HEK293 (cell line): Measurements from ENCODE around the gene TYSND1.

Experiments
- CTCF ChIA-PET: fragments of 350-600 bp; formaldehyde crosslinking; extraction: SDS; loops from one replicate; lab custom pipeline; 2021; ENCODE audit warnings: antibody characterized with exemption; lab: Yijun Ruan, JAX
- POLR2A ChIA-PET: fragments of 300-600 bp; formaldehyde crosslinking; extraction: SDS; loops from one replicate; lab custom pipeline; 2020; ENCODE audit warnings: antibody characterized with exemption, inconsistent platforms; lab: Yijun Ruan, JAX
- H3K27ac ChIP-seq: fragments of 200-500 bp; sonication (Bioruptor generic); 2 replicates; pipeline ENCODE4 v1.5.1; 2014; ENCODE audit warnings: low read depth, low read length, control low read depth, inconsistent platforms; ENCODE audit errors: extremely low read depth
- H3K36me3 ChIP-seq, 2 experiments: fragments of 200-500 bp in 1 of 2; sonication (Bioruptor generic) in 1 of 2; 1 replicate in 1 of 2; 2 replicates in 1 of 2; pipeline ENCODE4 v1.5.1; 2014 to 2017; ENCODE audit warnings: inconsistent platforms in 2 of 2, low read length in 2 of 2; ENCODE audit not compliant: control insufficient read depth in 2 of 2, insufficient read depth in 1 of 2
- H3K4me1 ChIP-seq: fragments of 200-500 bp; sonication (Bioruptor generic); 2 replicates; pipeline ENCODE4 v1.5.1; 2014; ENCODE audit warnings: mild to moderate bottlenecking, low read length, inconsistent platforms; ENCODE audit not compliant: control insufficient read depth, insufficient read depth
- H3K4me3 ChIP-seq: 2 replicates; pipeline ENCODE4 v1.5.1; 2011; ENCODE audit warnings: low read depth, mild to moderate bottlenecking, control low read depth, low read length, moderate library complexity
- H3K9me3 ChIP-seq: fragments of 200-500 bp; sonication (Bioruptor generic); 2 replicates; pipeline ENCODE4 v1.5.1; 2014; ENCODE audit warnings: low read depth, low read length, inconsistent platforms; ENCODE audit not compliant: control insufficient read depth, insufficient read depth
- CTCF ChIP-seq: fragments of 450-650 bp; formaldehyde crosslinking; IDR thresholded peaks from 2 replicates; pipeline ENCODE4 v1.5.1; 2016; ENCODE audit warnings: missing biosample characterization, missing genetic modification characterization
- EGR2 ChIP-seq: fragments of 450-650 bp; formaldehyde crosslinking; IDR thresholded peaks from 2 replicates; pipeline ENCODE4 v1.5.1; 2016; ENCODE audit warnings: low read depth, missing biosample characterization, missing genetic modification characterization
- GLIS1 ChIP-seq: fragments of 450-650 bp; formaldehyde crosslinking; IDR thresholded peaks from 2 replicates; pipeline ENCODE4 v1.5.1; 2016; ENCODE audit warnings: missing biosample characterization, missing genetic modification characterization
- YY1 ChIP-seq: fragments of 450-650 bp; formaldehyde crosslinking; IDR thresholded peaks from 2 replicates; pipeline ENCODE4 v1.5.1; 2018; ENCODE audit warnings: missing biosample characterization, missing genetic modification characterization
- ZBTB20 ChIP-seq: fragments of 450-650 bp; formaldehyde crosslinking; IDR thresholded peaks from 2 replicates; pipeline ENCODE4 v1.5.1; 2016; ENCODE audit warnings: missing biosample characterization, missing genetic modification characterization
- ZEB2 ChIP-seq: fragments of 450-650 bp; formaldehyde crosslinking; IDR thresholded peaks from 2 replicates; pipeline ENCODE4 v1.5.1; 2016; ENCODE audit warnings: missing biosample characterization, missing genetic modification characterization
- ZNF132 ChIP-seq: fragments of 450-650 bp; formaldehyde crosslinking; IDR thresholded peaks from 2 replicates; pipeline ENCODE4 v1.5.1; 2017; ENCODE audit warnings: missing biosample characterization, missing genetic modification characterization, borderline replicate concordance
- ZNF133 ChIP-seq: fragments of 450-650 bp; formaldehyde crosslinking; IDR thresholded peaks from 2 replicates; pipeline ENCODE4 v1.5.1; 2016; ENCODE audit warnings: missing biosample characterization, missing genetic modification characterization
- ZNF146 ChIP-seq: fragments of 450-650 bp; formaldehyde crosslinking; IDR thresholded peaks from 2 replicates; pipeline ENCODE4 v1.5.1; 2016; ENCODE audit warnings: missing biosample characterization, missing genetic modification characterization
- ZNF148 ChIP-seq: fragments of 450-650 bp; formaldehyde crosslinking; IDR thresholded peaks from 2 replicates; pipeline ENCODE4 v1.5.0; 2017; ENCODE audit warnings: missing biosample characterization, missing genetic modification characterization, borderline replicate concordance
- ZNF169 ChIP-seq: fragments of 450-650 bp; formaldehyde crosslinking; IDR thresholded peaks from 2 replicates; pipeline ENCODE4 v1.5.1; 2016; ENCODE audit warnings: missing biosample characterization, missing genetic modification characterization
- ZNF292 ChIP-seq: fragments of 450-650 bp; formaldehyde crosslinking; IDR thresholded peaks from 2 replicates; pipeline ENCODE4 v1.5.1; 2016; ENCODE audit warnings: low read depth, missing biosample characterization, missing genetic modification characterization, borderline replicate concordance
- ZNF324 ChIP-seq: fragments of 450-650 bp; formaldehyde crosslinking; IDR thresholded peaks from 2 replicates; pipeline ENCODE4 v1.5.1; 2016; ENCODE audit warnings: missing biosample characterization, missing genetic modification characterization
- ZNF37A ChIP-seq: fragments of 450-650 bp; IDR thresholded peaks from 2 replicates; pipeline ENCODE4 v1.5.1; 2018; ENCODE audit warnings: missing biosample characterization, missing genetic modification characterization
- ZNF544 ChIP-seq: fragments of 450-650 bp; formaldehyde crosslinking; IDR thresholded peaks from 2 replicates; pipeline ENCODE4 v1.5.0; 2017; ENCODE audit warnings: missing biosample characterization, missing genetic modification characterization
- ZNF548 ChIP-seq: fragments of 450-650 bp; formaldehyde crosslinking; IDR thresholded peaks from 2 replicates; pipeline ENCODE4 v1.5.1; 2016; ENCODE audit warnings: missing biosample characterization, missing genetic modification characterization
- ZNF624 ChIP-seq: fragments of 450-650 bp; formaldehyde crosslinking; IDR thresholded peaks from 2 replicates; pipeline ENCODE4 v1.5.1; 2017; ENCODE audit warnings: missing biosample characterization, missing genetic modification characterization
- ZNF645 ChIP-seq: fragments of 450-650 bp; formaldehyde crosslinking; IDR thresholded peaks from 2 replicates; pipeline ENCODE4; 2016; ENCODE audit warnings: missing biosample characterization, missing genetic modification characterization
- ZNF664 ChIP-seq: fragments of 450-650 bp; formaldehyde crosslinking; IDR thresholded peaks from 2 replicates; pipeline ENCODE4 v1.5.1; 2016; ENCODE audit warnings: missing biosample characterization, missing genetic modification characterization
- ZNF707 ChIP-seq: fragments of 450-650 bp; formaldehyde crosslinking; IDR thresholded peaks from 2 replicates; pipeline ENCODE4 v1.5.1; 2016; ENCODE audit warnings: missing biosample characterization, missing genetic modification characterization
- ZSCAN5A ChIP-seq: fragments of 450-650 bp; formaldehyde crosslinking; IDR thresholded peaks from 2 replicates; pipeline ENCODE4 v1.5.1; 2016; ENCODE audit warnings: missing biosample characterization, missing genetic modification characterization

TYSND1 gene

GRCh38 chr10:70109064-70109729, 37.3 kb downstream of the TYSND1 start:
- CTCF ChIA-PET: interaction anchor here (1.1 to 1.5 kb wide), 3 partner anchors 9 to 151 kb away, joined by 3 to 5 read pairs (median 4); no protein-coding TSS in a partner anchor
- peaks cover 6 to 42% of the 10 kb centered on the region in 2 experiments; a peak in 2 of 3 replicates for H3K36me3 ChIP-seq
- no peak overlapping the region for H3K27ac ChIP-seq

GRCh38 chr10:70106958-70107791, 39.3 kb downstream of the TYSND1 start:
- Histone ChIP-seq H3K36me3 (peaks cover 3 to 36% of the 10 kb centered on the region in 2 experiments; a peak in 2 of 3 replicates), H3K4me1 (no peaks in the 10 kb centered on the region), H3K9me3 (no peaks in the 10 kb centered on the region), H3K27ac (no peak overlapping the region), H3K4me3 (no peak overlapping the region)
- ChIA-PET CTCF (interaction anchor here (0.5 to 6.5 kb wide), 7 partner anchors 9 to 608 kb away, joined by 3 to 47 read pairs (median 3); partner anchors contain the start of gene TYSND1), POLR2A (interaction anchor here (0.6 to 1.5 kb wide), 2 partner anchors 9 to 39 kb away, joined by 3 to 6 read pairs; partner anchors contain the start of gene TYSND1)
- TF ChIP-seq GLIS1 (tag by site-specific recombination) (peak; percentile 45), CTCF (peak; percentile 21; the same call in 1 of the 2 replicates), ZBTB20 (tag by site-specific recombination) (peak; percentile 87), ZNF37A (no peak)

More at GRCh38 chr10:70109064-70109729, 37.3 kb downstream of the TYSND1 start:
- no peak overlapping the region for H3K4me3 ChIP-seq
- no peaks in the 10 kb centered on the region for H3K4me1 ChIP-seq
- TF ChIP-seq ZSCAN5A (tag by site-specific recombination): no peak
- TF ChIP-seq ZNF544 (tag by site-specific recombination): no peak
- TF ChIP-seq YY1: no peak
- no peak for TF ChIP-seq ZNF132 (tag by site-specific recombination)
- TF ChIP-seq ZNF548 (tag by site-specific recombination): no peak
- TF ChIP-seq ZNF707 (tag by site-specific recombination): no peak
- TF ChIP-seq ZEB2: no peak
- TF ChIP-seq ZNF324 (tag by site-specific recombination): no peak
- no peak for TF ChIP-seq EGR2 (tag by site-specific recombination)
- TF ChIP-seq ZNF292 (tag by site-specific recombination): no peak
- POLR2A ChIA-PET: no interaction called here
- no peaks in the 10 kb centered on the region for H3K9me3 ChIP-seq

- POLR2A ChIA-PET: no interaction called here
- H3K27ac ChIP-seq: no peak overlapping the region
- no peaks in the 10 kb centered on the region for H3K9me3 ChIP-seq
- CTCF ChIA-PET: interaction anchor here (0.7 kb wide), 1 partner anchor 29 kb away, joined by 3 read pairs; no protein-coding TSS in a partner anchor
- no peak overlapping the region for H3K4me3 ChIP-seq
- no peaks in the 10 kb centered on the region for H3K4me1 ChIP-seq
- H3K36me3 ChIP-seq: peaks cover 6 to 52% of the 10 kb centered on the region in 2 experiments; a peak in 2 of 3 replicates
- TF ChIP-seq ZNF146 (tag by site-specific recombination): peak; percentile 98
- TF ChIP-seq ZNF169 (tag by site-specific recombination): no peak
- no peak for TF ChIP-seq ZNF148
- TF ChIP-seq ZNF664 (tag by site-specific recombination): peak; percentile 61
- no peak for TF ChIP-seq ZNF624
- no peak for TF ChIP-seq ZNF133 (tag by site-specific recombination)
- no peak for TF ChIP-seq ZNF645 (tag by site-specific recombination)
- no peak for TF ChIP-seq CTCF
Observed at GRCh38 chr10:70101668-70102067, 44.8 kb downstream of the TYSND1 start.
